Tibial artery (tissue), 4 donors: ENCODE data around the gene PNPLA1.

Experiments
- DNase-seq, 2 donors: peaks; one replicate each; pipeline ENCODE4 v3.0.0-alpha.2; 2019
- H3K27ac ChIP-seq, 2 donors: fragments of 200-600 bp; sonication (generic) in 1 of 2; 1 replicate in 1 of 2; 2 replicates in 1 of 2; pipeline ENCODE4 v1.5.1; 2018 to 2019; ENCODE audit warnings: mild to moderate bottlenecking in 1 of 2
- H3K27me3 ChIP-seq, 2 donors: fragments of 200-600 bp; sonication (generic) in 1 of 2; one replicate each; pipeline versions ENCODE4 v1.5.1 to v1.6.0; 2016 to 2019
- H3K36me3 ChIP-seq, 3 donors: fragments of 200-600 bp; sonication (generic) in 2 of 3; one replicate each; pipeline ENCODE4 v1.5.1; 2016 to 2019; ENCODE audit warnings: mild to moderate bottlenecking in 2 of 3
- H3K4me1 ChIP-seq, 4 donors: fragments of 200-600 bp; sonication (generic) in 2 of 4; 1 replicate in 3 of 4; 2 replicates in 1 of 4; pipeline ENCODE4 v1.5.1; 2016 to 2019
- H3K4me3 ChIP-seq, 2 donors: fragments of 200-600 bp; sonication (generic) in 1 of 2; 1 replicate in 1 of 2; 2 replicates in 1 of 2; pipeline ENCODE4 v1.5.1; 2018 to 2019; ENCODE audit warnings: mild to moderate bottlenecking in 2 of 2
- H3K9me3 ChIP-seq, 3 donors: fragments of 200-600 bp; sonication (generic) in 1 of 3; one replicate each; pipeline ENCODE4 v1.5.1; 2016 to 2019
- intact Hi-C: fragments of 100-400 bp; cut with DNase I; formaldehyde crosslinking; loops from one replicate; pipeline ENCODE4 v1.15.0; 2023; ENCODE audit warnings: low total_unique reads
- TF ChIP-seq, protein P1 (sequence below), 2 experiments: fragments of 200-600 bp in 1 of 2; fragments of 450-650 bp in 1 of 2; IDR thresholded peaks; one replicate each; pipeline ENCODE4 v1.5.1; 2017 to 2019; ENCODE audit warnings: antibody characterized with exemption in 2 of 2, mild to moderate bottlenecking in 1 of 2, moderate library complexity in 1 of 2

PNPLA1 gene

DNA sequence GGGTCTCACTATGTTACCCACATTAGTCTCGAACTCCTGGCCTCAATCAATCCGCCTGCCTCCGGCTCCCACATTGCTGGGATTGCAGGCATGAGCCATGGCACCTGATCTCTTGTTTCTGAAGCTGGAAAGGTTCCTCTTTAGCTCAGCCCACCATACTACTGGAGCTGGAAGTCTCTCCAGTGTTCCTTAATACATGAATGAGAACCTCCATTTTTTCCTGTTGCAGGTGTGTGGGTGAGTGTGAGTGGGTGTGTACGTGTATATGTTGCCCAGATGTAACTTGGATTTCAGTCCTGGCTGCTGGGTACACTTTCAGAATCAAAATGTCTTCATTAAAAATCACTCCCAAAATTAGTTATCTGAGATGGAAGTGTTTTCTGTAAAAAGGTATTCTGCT, 11.1 kb downstream of the PNPLA1 start:
- Histone ChIP-seq H3K27me3 (peaks cover 0 to 25% of the 10 kb centered on the region in 2 donors), H3K27ac (no peak overlapping the region), H3K4me3 (no peak overlapping the region), H3K36me3 (no peaks in the 10 kb centered on the region), H3K9me3 (no peaks in the 10 kb centered on the region), H3K4me1 (no peaks in the 10 kb centered on the region)
- TF ChIP-seq, protein P1, sequence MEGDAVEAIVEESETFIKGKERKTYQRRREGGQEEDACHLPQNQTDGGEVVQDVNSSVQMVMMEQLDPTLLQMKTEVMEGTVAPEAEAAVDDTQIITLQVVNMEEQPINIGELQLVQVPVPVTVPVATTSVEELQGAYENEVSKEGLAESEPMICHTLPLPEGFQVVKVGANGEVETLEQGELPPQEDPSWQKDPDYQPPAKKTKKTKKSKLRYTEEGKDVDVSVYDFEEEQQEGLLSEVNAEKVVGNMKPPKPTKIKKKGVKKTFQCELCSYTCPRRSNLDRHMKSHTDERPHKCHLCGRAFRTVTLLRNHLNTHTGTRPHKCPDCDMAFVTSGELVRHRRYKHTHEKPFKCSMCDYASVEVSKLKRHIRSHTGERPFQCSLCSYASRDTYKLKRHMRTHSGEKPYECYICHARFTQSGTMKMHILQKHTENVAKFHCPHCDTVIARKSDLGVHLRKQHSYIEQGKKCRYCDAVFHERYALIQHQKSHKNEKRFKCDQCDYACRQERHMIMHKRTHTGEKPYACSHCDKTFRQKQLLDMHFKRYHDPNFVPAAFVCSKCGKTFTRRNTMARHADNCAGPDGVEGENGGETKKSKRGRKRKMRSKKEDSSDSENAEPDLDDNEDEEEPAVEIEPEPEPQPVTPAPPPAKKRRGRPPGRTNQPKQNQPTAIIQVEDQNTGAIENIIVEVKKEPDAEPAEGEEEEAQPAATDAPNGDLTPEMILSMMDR (IDR thresholded peaks at IDR 0.05) = no peak
- DNase-seq = no peak
- intact Hi-C loops = no loop called here

DNA sequence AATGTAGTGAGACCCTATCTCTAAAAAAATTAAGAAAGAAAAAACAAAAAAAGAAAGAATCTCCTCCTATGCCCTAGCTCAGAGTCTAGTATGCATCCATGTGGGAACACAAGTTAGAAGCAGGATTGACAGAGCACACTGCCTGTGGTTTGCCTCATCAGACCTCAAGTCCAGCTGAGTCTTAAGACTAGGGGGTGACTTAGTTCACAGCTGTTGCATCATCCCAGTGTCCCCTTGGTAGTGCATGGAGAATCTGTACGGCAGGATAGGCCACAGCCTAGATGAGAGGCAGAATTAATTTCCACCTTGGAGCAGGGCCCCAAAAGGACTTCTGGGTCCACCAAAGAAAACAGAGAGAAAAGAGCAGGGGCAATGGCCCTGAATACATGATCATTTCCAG, 13.7 kb downstream of the PNPLA1 start:
- TF ChIP-seq, protein P1 (IDR thresholded peaks at IDR 0.05) = no peak
- Histone ChIP-seq H3K27me3 (peaks cover 0 to 26% of the 10 kb centered on the region in 2 donors), H3K9me3 (no peaks in the 10 kb centered on the region), H3K4me3 (no peak overlapping the region), H3K27ac (no peak overlapping the region), H3K4me1 (no peaks in the 10 kb centered on the region), H3K36me3 (no peaks in the 10 kb centered on the region)
- intact Hi-C loops = no loop called here
- DNase-seq = no peak

DNA sequence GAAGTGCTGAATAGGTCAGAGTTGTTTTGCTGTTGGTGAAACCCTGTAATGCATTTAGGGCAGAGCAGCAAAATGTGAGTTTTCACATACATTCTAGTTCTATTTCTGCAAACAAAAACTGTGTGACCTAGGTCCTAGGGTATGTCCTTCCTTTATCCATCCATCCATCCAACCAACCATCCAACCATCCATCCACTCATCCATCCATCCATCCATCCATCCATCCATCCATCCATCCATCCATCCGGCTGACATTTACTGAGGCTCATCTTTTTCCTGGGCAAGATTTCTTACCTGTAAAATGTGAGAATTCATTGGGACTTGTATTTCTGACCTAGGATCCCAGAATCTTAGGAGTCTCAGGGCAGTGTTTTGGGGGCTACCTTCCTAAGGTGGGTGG, 14.5 kb downstream of the PNPLA1 start:
- Histone ChIP-seq H3K4me1 (no peaks in the 10 kb centered on the region), H3K27ac (no peak overlapping the region), H3K27me3 (peaks cover 0 to 26% of the 10 kb centered on the region in 2 donors), H3K4me3 (no peak overlapping the region), H3K9me3 (no peaks in the 10 kb centered on the region), H3K36me3 (no peaks in the 10 kb centered on the region)
- DNase-seq = no peak
- intact Hi-C loops = no loop called here
- TF ChIP-seq, protein P1 (IDR thresholded peaks at IDR 0.05) = no peak

DNA sequence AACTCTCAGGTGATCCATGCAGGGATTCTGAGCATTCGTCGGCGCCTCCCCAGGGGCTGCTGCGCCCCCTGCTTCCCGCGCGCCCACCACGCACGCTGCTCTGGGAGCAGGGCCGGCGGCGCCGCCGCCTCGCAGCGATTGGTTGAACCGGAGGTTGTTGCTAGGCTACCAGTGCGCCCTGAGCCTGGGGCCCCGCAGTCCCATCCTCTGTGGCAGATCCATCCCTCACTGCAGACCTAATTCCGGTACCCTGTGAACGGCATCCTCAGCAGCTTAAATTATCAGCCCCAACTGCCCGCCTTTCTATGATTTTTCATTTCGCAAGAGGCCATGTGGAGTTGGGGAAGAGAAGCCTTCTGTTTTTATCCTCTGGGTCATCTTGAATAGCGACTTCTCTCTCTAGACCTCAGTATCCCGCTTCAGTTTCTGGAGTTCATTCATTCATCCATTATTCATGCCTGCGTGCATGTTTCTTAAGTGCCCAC, 15.4 kb downstream of the PNPLA1 start:
- Histone ChIP-seq H3K27me3 (peaks cover 0 to 26% of the 10 kb centered on the region in 2 donors), H3K4me3 (no peak overlapping the region), H3K4me1 (no peaks in the 10 kb centered on the region), H3K9me3 (no peaks in the 10 kb centered on the region), H3K27ac (no peak overlapping the region), H3K36me3 (no peaks in the 10 kb centered on the region)
- TF ChIP-seq, protein P1 (IDR thresholded peaks at IDR 0.05) = no peak
- intact Hi-C loops = no loop called here
- no peak for DNase-seq

DNA sequence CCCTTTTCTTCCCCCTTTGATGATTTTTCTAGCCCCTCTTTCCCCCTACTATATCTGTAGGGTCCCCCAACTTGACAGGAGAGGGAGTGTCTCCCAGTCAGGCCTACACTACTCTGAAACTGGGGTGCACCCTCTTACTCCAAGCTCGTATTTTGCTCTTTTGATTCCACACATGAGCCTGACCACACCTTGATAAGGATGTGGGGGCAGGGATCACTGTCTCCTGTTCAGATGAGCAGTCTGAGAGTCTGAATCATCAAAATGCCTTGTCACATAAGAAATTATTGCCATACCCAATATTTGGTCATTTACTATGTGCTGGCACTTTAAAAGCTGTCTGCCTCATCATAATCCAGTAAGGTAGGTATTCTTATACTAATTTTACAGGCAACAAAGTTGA, 15.9 kb downstream of the PNPLA1 start:
- intact Hi-C loops = no loop called here
- H3K27ac ChIP-seq = no peak overlapping the region
- no peaks in the 10 kb centered on the region for H3K9me3 ChIP-seq
- TF ChIP-seq, protein P1 (IDR thresholded peaks at IDR 0.05) = no peak
- DNase-seq = no peak
- no peaks in the 10 kb centered on the region for H3K4me1 ChIP-seq
- H3K36me3 ChIP-seq = no peaks in the 10 kb centered on the region
- H3K27me3 ChIP-seq = peaks cover 0 to 27% of the 10 kb centered on the region in 2 donors
- H3K4me3 ChIP-seq = no peak overlapping the region

DNA sequence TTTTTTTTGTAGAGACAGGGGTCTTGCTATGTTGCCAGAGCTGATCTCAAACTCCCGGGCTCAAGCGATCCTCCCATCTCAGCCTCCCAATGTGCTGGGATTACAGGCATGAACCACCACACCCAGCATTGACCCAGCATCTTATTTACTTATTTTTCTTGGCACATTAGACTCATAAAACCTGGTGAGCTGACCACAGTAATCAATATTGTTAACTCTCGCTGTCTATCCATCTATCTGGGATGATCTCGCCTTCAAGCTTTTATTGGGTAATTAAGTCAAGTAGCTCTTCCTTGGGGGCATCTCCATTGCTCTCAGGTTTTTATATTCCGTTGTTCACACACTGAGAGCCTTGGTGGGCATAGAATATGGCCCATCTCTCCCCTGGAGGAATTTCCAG, 17.0 kb downstream of the PNPLA1 start:
- intact Hi-C loops = no loop called here
- DNase-seq = no peak
- TF ChIP-seq, protein P1 (IDR thresholded peaks at IDR 0.05) = no peak
- Histone ChIP-seq H3K36me3 (no peaks in the 10 kb centered on the region), H3K4me3 (no peak overlapping the region), H3K9me3 (no peaks in the 10 kb centered on the region), H3K27me3 (peaks cover 0 to 37% of the 10 kb centered on the region in 2 donors), H3K27ac (no peak overlapping the region), H3K4me1 (no peaks in the 10 kb centered on the region)
